Measurements from ENCODE around the gene RNF213.
A peak's percentile ranks its signal among the peaks of the same experiment; 100 is the strongest.

DNA sequence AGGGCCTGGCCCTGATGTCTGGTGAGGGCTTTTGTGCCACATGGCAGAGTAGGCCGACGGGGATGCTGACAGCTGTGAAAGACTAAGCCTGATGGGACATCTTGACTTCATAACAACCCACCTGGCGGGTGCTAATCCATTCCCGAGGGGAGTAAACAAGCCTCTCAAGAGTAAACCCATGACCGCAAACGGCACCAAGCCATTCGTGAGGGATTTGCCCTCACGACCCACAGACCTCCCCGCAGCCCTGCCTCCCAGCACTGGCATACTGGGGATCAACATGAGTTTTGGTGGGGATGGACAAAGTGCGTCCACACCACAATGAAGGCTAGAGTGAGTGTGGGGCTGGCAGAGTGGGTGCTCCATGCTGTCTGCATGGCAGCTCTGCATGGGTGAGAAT is 11.7 kb downstream of the RNF213 start:
- TF ChIP-seq, protein P1, sequence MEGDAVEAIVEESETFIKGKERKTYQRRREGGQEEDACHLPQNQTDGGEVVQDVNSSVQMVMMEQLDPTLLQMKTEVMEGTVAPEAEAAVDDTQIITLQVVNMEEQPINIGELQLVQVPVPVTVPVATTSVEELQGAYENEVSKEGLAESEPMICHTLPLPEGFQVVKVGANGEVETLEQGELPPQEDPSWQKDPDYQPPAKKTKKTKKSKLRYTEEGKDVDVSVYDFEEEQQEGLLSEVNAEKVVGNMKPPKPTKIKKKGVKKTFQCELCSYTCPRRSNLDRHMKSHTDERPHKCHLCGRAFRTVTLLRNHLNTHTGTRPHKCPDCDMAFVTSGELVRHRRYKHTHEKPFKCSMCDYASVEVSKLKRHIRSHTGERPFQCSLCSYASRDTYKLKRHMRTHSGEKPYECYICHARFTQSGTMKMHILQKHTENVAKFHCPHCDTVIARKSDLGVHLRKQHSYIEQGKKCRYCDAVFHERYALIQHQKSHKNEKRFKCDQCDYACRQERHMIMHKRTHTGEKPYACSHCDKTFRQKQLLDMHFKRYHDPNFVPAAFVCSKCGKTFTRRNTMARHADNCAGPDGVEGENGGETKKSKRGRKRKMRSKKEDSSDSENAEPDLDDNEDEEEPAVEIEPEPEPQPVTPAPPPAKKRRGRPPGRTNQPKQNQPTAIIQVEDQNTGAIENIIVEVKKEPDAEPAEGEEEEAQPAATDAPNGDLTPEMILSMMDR (IDR thresholded peaks at IDR 0.05 in 8 of 11, conservative IDR thresholded peaks at IDR 0.05 in 3 of 11), result no peak
- TF ChIP-seq POLR2AphosphoS5 (IDR thresholded peaks at IDR 0.05) (peak in 2 of 3 donors; percentile 8 to 44), POLR2A (IDR thresholded peaks at IDR 0.05) (no peak)
